Measurements from ENCODE around the gene RPL12. TPM values are rescaled to one million over a fixed set of nuclear protein-coding genes. Genes with fewer than 3 reads are reported as not detected.

RPL12 gene
- total and polyA plus RNA-seq, 9 of the 15 experiments (the other 6 are each of a cell fraction or from before 2014, with no cell fraction given), result 1,614 to 4,558 (median 2,531) TPM

GRCh38 chr9:127500862-127501261 lies 49.7 kb upstream of the RPL12 start:
- CTCF ChIA-PET (ENCODE audit: low intra/inter-chr PET ratio), result interaction anchor here (0.6 kb wide), 1 partner anchor 93 kb away, joined by 11 read pairs; no protein-coding TSS in a partner anchor
- DNase-seq (ENCODE audit: extremely low read depth in 1 of 4, low spot score in 3 of 4) (no peak), FAIRE-seq (no peak), ATAC-seq (no peak)
- intact Hi-C loops (cut with micrococcal nuclease) (loop anchor here (10.0 kb wide), 1 partner anchor 414 kb away; the partner anchor contains the start of gene ST6GALNAC4), in situ Hi-C loops (cut with MboI) (loop anchor here (5.0 kb wide), 4 partner anchors 86 to 426 kb away; partner anchors contain the start of genes AK1 and TOR2A)
- Histone ChIP-seq H3K79me2 (ENCODE audit: control insufficient read depth, insufficient read depth, low read length) (no peaks in the 10 kb centered on the region), H4K20me1 (replicated peaks; ENCODE audit: control insufficient read depth, insufficient read depth, low read length) (no peaks in the 10 kb centered on the region; the same call in 1 of the 2 replicates), H3K4me2 (ENCODE audit: insufficient read depth, low read length) (no peak overlapping the region), H3K27me3 (ENCODE audit: control insufficient read depth in 2 of 2, insufficient read depth in 2 of 2, low read length in 2 of 2) (no peaks in the 10 kb centered on the region), H3K4me3 (no peak overlapping the region), H3K27ac (ENCODE audit: extremely low read depth, low read depth, low read length) (no peak overlapping the region), H3K9me1 (ENCODE audit: control insufficient read depth, insufficient read depth, low read length) (no peaks in the 10 kb centered on the region), H2AFZ (ENCODE audit: low read depth, low read length) (no peak overlapping the region), H3K9ac (ENCODE audit: insufficient read depth in 1 of 2, low read depth in 2 of 2, low read length in 2 of 2) (peak overlapping the region in 1 of 2 experiments; percentile 42; a peak in 1 of 4 replicates), H3K9me3 (replicated peaks; ENCODE audit: control insufficient read depth, insufficient read depth, low read depth, low read length) (no peaks in the 10 kb centered on the region), H3K36me3 (ENCODE audit: control insufficient read depth, insufficient read depth, low read length) (peaks cover 42% of the 10 kb centered on the region; the same call in 2 of the 3 replicates), H3K4me1 (replicated peaks in 1 of 2; ENCODE audit: control insufficient read depth in 2 of 2, insufficient read depth in 2 of 2, low read length in 2 of 2) (peaks cover 6 to 46% of the 10 kb centered on the region in 2 experiments; a peak in 4 of 5 replicates)
- no TSS peak for BruUV-seq (replicated peaks)
- POLR2A ChIA-PET, result interaction anchor here (1.1 kb wide), 1 partner anchor 54 kb away, joined by 3 read pairs; no protein-coding TSS in a partner anchor
- TF ChIP-seq HMG20A (CRISPR knock-in tag; conservative IDR thresholded peaks at IDR 0.05) (no peak), PHF20 (IDR thresholded peaks at IDR 0.05; ENCODE audit: partially characterized antibody) (no peak)
- TF ChIP-seq, protein P1, sequence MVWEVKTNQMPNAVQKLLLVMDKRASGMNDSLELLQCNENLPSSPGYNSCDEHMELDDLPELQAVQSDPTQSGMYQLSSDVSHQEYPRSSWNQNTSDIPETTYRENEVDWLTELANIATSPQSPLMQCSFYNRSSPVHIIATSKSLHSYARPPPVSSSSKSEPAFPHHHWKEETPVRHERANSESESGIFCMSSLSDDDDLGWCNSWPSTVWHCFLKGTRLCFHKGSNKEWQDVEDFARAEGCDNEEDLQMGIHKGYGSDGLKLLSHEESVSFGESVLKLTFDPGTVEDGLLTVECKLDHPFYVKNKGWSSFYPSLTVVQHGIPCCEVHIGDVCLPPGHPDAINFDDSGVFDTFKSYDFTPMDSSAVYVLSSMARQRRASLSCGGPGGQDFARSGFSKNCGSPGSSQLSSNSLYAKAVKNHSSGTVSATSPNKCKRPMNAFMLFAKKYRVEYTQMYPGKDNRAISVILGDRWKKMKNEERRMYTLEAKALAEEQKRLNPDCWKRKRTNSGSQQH (CRISPR knock-in tag; IDR thresholded peaks at IDR 0.05), result no peak
- WGBS (ENCODE audit: insufficient coverage, low coverage, missing lambda C conversion rate), result 76% methylated on average over 9 of the region's 9 CpGs

Data from K562 (cell line).